Measurements from ENCODE around the gene PROKR1. TPM values are rescaled to one million over a fixed set of nuclear protein-coding genes. Genes with fewer than 3 reads are reported as not detected.
"Not testable (repeated sequence)": the region's sequence is repeated elsewhere in the genome, so short reads cannot be mapped to it uniquely, and the experiment has no call there.

The PROKR1 gene
- total RNA-seq, 2 experiments from 2014 or later: not detected

- intact Hi-C loops (cut with DNase I, micrococcal nuclease); H3K27me3 ChIP-seq (ENCODE audit: control insufficient read depth in 1 of 2, insufficient read depth in 2 of 2, low read length in 2 of 2); H3K4me3 ChIP-seq (ENCODE audit: low read length); H3K27ac ChIP-seq (ENCODE audit: low read depth in 1 of 2, low read length in 2 of 2); DNase-seq; H3K4me3 Mint-ChIP-seq; CTCF ChIA-PET; ATAC-seq (ENCODE audit: poor library complexity); H3K4me1 Mint-ChIP-seq (ENCODE audit: low read depth); H3K9me3 Mint-ChIP-seq; H3K36me3 Mint-ChIP-seq (ENCODE audit: low read depth); H3K36me3 ChIP-seq (ENCODE audit: insufficient read depth, low read length); H3K27me3 Mint-ChIP-seq; H3K27ac Mint-ChIP-seq; POLR2A ChIA-PET; H3K4me1 ChIP-seq (ENCODE audit: insufficient read depth, low read length): not testable (repeated sequence)
- H3K9me3 ChIP-seq (ENCODE audit: control insufficient read depth in 1 of 2, insufficient read depth in 1 of 2, low read length in 2 of 2): peaks cover 0 to 14% of the 10 kb centered on the region in 2 experiments
Observed at GRCh38 chr2:68600495-68600894, 42.9 kb upstream of the PROKR1 start.

DNA sequence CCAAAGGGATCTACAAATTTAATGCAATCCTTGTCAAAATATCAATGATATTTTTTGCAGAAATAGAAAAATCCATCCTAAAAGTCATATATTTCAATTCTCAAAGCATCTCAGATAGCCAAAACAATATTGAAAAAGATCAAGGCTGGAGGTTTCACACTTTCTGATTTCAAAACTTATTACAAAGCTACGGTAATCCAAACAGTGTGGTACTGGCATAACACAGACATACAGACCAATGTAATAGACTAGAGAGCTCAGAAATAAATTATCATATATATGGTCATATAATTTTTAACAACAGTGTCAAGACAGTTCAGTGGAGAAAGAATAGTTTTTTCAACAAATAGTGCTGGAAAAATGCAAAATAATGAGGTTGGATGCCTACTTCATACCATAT lies 40.3 kb upstream of the PROKR1 start:
- POLR2A ChIA-PET: no interaction called here
- CTCF ChIA-PET: no interaction called here
- Mint-ChIP-seq H3K4me3 (no peak overlapping the region), H3K27me3 (no peaks in the 10 kb centered on the region), H3K36me3 (ENCODE audit: low read depth) (no peaks in the 10 kb centered on the region), H3K27ac (no peak overlapping the region), H3K4me1 (ENCODE audit: low read depth) (no peaks in the 10 kb centered on the region), H3K9me3 (peaks cover 8% of the 10 kb centered on the region)
- intact Hi-C loops (cut with DNase I, micrococcal nuclease): no loop called here
- Histone ChIP-seq H3K27me3 (ENCODE audit: control insufficient read depth in 1 of 2, insufficient read depth in 2 of 2, low read length in 2 of 2) (no peaks in the 10 kb centered on the region), H3K27ac (ENCODE audit: low read depth in 1 of 2, low read length in 2 of 2) (no peak overlapping the region), H3K36me3 (ENCODE audit: insufficient read depth, low read length) (no peaks in the 10 kb centered on the region), H3K9me3 (ENCODE audit: control insufficient read depth in 1 of 2, insufficient read depth in 1 of 2, low read length in 2 of 2) (peaks cover 0 to 14% of the 10 kb centered on the region in 2 experiments), H3K4me1 (ENCODE audit: insufficient read depth, low read length) (no peaks in the 10 kb centered on the region), H3K4me3 (ENCODE audit: low read length) (no peak overlapping the region)
- DNase-seq: no peak
- no peak for ATAC-seq (ENCODE audit: poor library complexity)
- TF ChIP-seq CTCF (IDR thresholded peaks at IDR 0.05): no peak

DNA sequence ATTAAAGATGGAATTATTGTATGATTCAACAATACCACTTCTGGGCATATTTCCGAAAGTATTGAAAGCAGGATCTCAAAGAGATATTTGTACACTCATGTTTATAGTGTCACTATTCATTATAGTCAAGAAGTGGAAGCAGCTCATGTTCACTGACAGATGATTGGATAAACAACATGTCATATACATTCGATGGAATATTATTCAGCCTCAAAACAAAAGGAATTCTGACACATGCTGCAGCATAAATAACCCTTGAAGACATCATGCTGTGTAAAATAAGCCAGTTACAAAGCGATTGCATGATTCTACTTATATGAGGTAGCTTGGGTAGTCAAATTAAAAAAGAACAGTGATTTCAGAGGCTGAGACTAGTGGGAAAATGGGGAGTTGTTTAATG lies 39.3 kb upstream of the PROKR1 start:
- H3K27ac Mint-ChIP-seq: no peak overlapping the region
- no peaks in the 10 kb centered on the region for H3K36me3 Mint-ChIP-seq (ENCODE audit: low read depth)

More for the DNA sequence above, 39.3 kb upstream of the PROKR1 start:
- no peaks in the 10 kb centered on the region for H3K27me3 ChIP-seq (ENCODE audit: control insufficient read depth in 1 of 2, insufficient read depth in 2 of 2, low read length in 2 of 2)
- H3K27me3 Mint-ChIP-seq: no peaks in the 10 kb centered on the region
- DNase-seq (no peak), ATAC-seq (ENCODE audit: poor library complexity) (no peak)
- H3K4me1 Mint-ChIP-seq (ENCODE audit: low read depth): no peaks in the 10 kb centered on the region
- ChIA-PET CTCF (no interaction called here), POLR2A (no interaction called here)
- no peaks in the 10 kb centered on the region for H3K4me1 ChIP-seq (ENCODE audit: insufficient read depth, low read length)
- H3K4me3 Mint-ChIP-seq: no peak overlapping the region
- H3K4me3 ChIP-seq (ENCODE audit: low read length): no peak overlapping the region
- intact Hi-C loops (cut with DNase I, micrococcal nuclease): no loop called here
- no peak for TF ChIP-seq CTCF (IDR thresholded peaks at IDR 0.05)
- no peaks in the 10 kb centered on the region for H3K36me3 ChIP-seq (ENCODE audit: insufficient read depth, low read length)
- peaks cover 0 to 14% of the 10 kb centered on the region in 2 experiments for H3K9me3 ChIP-seq (ENCODE audit: control insufficient read depth in 1 of 2, insufficient read depth in 1 of 2, low read length in 2 of 2)
- no peak overlapping the region for H3K27ac ChIP-seq (ENCODE audit: low read depth in 1 of 2, low read length in 2 of 2)
- peaks cover 8% of the 10 kb centered on the region for H3K9me3 Mint-ChIP-seq
